OCI-LY1 (cell line): ENCODE data around the gene CEP135.

ENCODE experiments used
- H2AFZ ChIP-seq: fragments of 200-600 bp; sonication (generic), shearing (Covaris generic); 2 replicates; pipeline ENCODE4 v1.6.0; 2014; ENCODE audit warnings: antibody characterized with exemption, mild to moderate bottlenecking, low read length
- H3F3A ChIP-seq: fragments of 200-600 bp; sonication (generic), shearing (Covaris generic); 2 replicates; pipeline ENCODE4 v1.6.0; 2014; ENCODE audit warnings: mild to moderate bottlenecking, antibody characterized with exemption, low read length, moderate library complexity; ENCODE audit not compliant: insufficient read depth
- H3K27ac ChIP-seq: fragments of 200-600 bp; sonication (generic); 2 replicates; pipeline ENCODE4 v1.5.1; 2014; ENCODE audit warnings: low read length, mixed run types, mild to moderate bottlenecking, low read depth; ENCODE audit not compliant: poor library complexity, severe bottlenecking
- H3K27me3 ChIP-seq: fragments of 200-600 bp; sonication (generic); 2 replicates; pipeline ENCODE4 v1.6.0; 2014; ENCODE audit warnings: antibody characterized with exemption, mild to moderate bottlenecking, low read length, moderate library complexity; ENCODE audit not compliant: insufficient read depth
- H3K36me3 ChIP-seq: fragments of 200-600 bp; sonication (generic); 2 replicates; pipeline ENCODE4 v1.6.1; 2014; ENCODE audit warnings: mild to moderate bottlenecking, antibody characterized with exemption, low read length, moderate library complexity, mixed read lengths; ENCODE audit not compliant: insufficient read depth
- H3K4me1 ChIP-seq: fragments of 200-600 bp; sonication (generic); 2 replicates; pipeline ENCODE4 v1.5.1; 2014; ENCODE audit warnings: mild to moderate bottlenecking, low read length, moderate library complexity; ENCODE audit not compliant: insufficient read depth, severe bottlenecking
- H3K4me2 ChIP-seq: fragments of 200-600 bp; sonication (generic), shearing (Covaris generic); 2 replicates; pipeline ENCODE4 v1.6.1; 2014; ENCODE audit warnings: low read length
- H3K4me3 ChIP-seq: fragments of 200-600 bp; sonication (generic); 2 replicates; pipeline ENCODE4 v1.5.1; 2014; ENCODE audit warnings: low read length, low read depth, mild to moderate bottlenecking, mixed read lengths; ENCODE audit not compliant: poor library complexity, severe bottlenecking
- H3K79me2 ChIP-seq: fragments of 200-600 bp; shearing (Covaris generic); 2 replicates; pipeline ENCODE4 v1.6.1; 2016; ENCODE audit warnings: mixed run types, low read length, mixed read lengths; ENCODE audit not compliant: insufficient read depth
- H3K9ac ChIP-seq: fragments of 200-600 bp; sonication (generic), shearing (Covaris generic); 2 replicates; pipeline ENCODE4 v1.6.1; 2014; ENCODE audit warnings: mild to moderate bottlenecking, low read length, mixed read lengths
- H3K9me2 ChIP-seq: fragments of 200-600 bp; sonication (generic), shearing (Covaris generic); 2 replicates; pipeline ENCODE4 v1.6.1; 2014; ENCODE audit warnings: low read depth, mild to moderate bottlenecking, low read length, mixed read lengths
- H3K9me3 ChIP-seq: fragments of 200-600 bp; shearing (Covaris generic); 2 replicates; pipeline ENCODE4 v1.6.1; 2014; ENCODE audit warnings: low read length, mixed read lengths
- H4K20me1 ChIP-seq: fragments of 200-600 bp; sonication (generic), shearing (Covaris generic); 2 replicates; pipeline ENCODE4 v1.6.0; 2016; ENCODE audit warnings: mild to moderate bottlenecking, low read length; ENCODE audit not compliant: insufficient read depth
- CTCF ChIP-seq: fragments of 200-600 bp; sonication (generic), shearing (Covaris generic); IDR thresholded peaks from 2 replicates; pipeline ENCODE4 v1.5.1; 2017; ENCODE audit warnings: mild to moderate bottlenecking, antibody characterized with exemption, low read length, moderate library complexity, mixed read lengths
- EZH2 ChIP-seq: fragments of 200-600 bp; sonication (generic), shearing (Covaris generic); IDR thresholded peaks from 2 replicates; pipeline ENCODE4 v1.8.0; 2017; ENCODE audit warnings: borderline replicate concordance, mixed run types, mild to moderate bottlenecking, antibody characterized with exemption, low read length, moderate library complexity, mixed read lengths

Gene CEP135

GRCh38 chr4:55979562-55979961 is 30.8 kb downstream of the CEP135 start:
- Histone ChIP-seq H3K4me2 (no peak overlapping the region), H3K27ac (no peak overlapping the region), H3K4me1 (peaks cover 6% of the 10 kb centered on the region), H3K36me3 (peaks cover 24% of the 10 kb centered on the region), H3K9ac (no peak overlapping the region), H3K79me2 (no peaks in the 10 kb centered on the region), H4K20me1 (no peaks in the 10 kb centered on the region), H3F3A (no peaks in the 10 kb centered on the region), H3K9me2 (no peaks in the 10 kb centered on the region), H3K27me3 (no peaks in the 10 kb centered on the region), H2AFZ (no peak overlapping the region), H3K9me3 (no peaks in the 10 kb centered on the region), H3K4me3 (no peak overlapping the region)
- TF ChIP-seq EZH2: no peak
- TF ChIP-seq CTCF: no peak

- Histone ChIP-seq H2AFZ (no peak overlapping the region), H3K79me2 (no peaks in the 10 kb centered on the region), H3K4me2 (no peak overlapping the region), H3K9ac (no peak overlapping the region), H3K27ac (no peak overlapping the region), H4K20me1 (no peaks in the 10 kb centered on the region), H3K36me3 (peaks cover 30% of the 10 kb centered on the region), H3K4me3 (no peak overlapping the region), H3K4me1 (peaks cover 6% of the 10 kb centered on the region), H3K9me3 (no peaks in the 10 kb centered on the region), H3F3A (no peaks in the 10 kb centered on the region), H3K9me2 (no peaks in the 10 kb centered on the region), H3K27me3 (no peaks in the 10 kb centered on the region)
- TF ChIP-seq CTCF: no peak
- no peak for TF ChIP-seq EZH2
Observed at GRCh38 chr4:55980725-55981124, 32.0 kb downstream of the CEP135 start.

GRCh38 chr4:55982976-55983375 is 34.2 kb downstream of the CEP135 start:
- Histone ChIP-seq H4K20me1 (no peaks in the 10 kb centered on the region), H3K36me3 (peaks cover 41% of the 10 kb centered on the region), H3K27me3 (no peaks in the 10 kb centered on the region), H3K79me2 (no peaks in the 10 kb centered on the region), H3K9me2 (no peaks in the 10 kb centered on the region), H3K4me2 (no peak overlapping the region), H2AFZ (no peak overlapping the region), H3K9ac (no peak overlapping the region), H3K9me3 (no peaks in the 10 kb centered on the region), H3K27ac (no peak overlapping the region), H3K4me1 (peaks cover 6% of the 10 kb centered on the region), H3K4me3 (no peak overlapping the region), H3F3A (no peaks in the 10 kb centered on the region)
- TF ChIP-seq CTCF (no peak), EZH2 (no peak)
